ENCODE data around the gene CLEC16A.

CLEC16A gene

DNA sequence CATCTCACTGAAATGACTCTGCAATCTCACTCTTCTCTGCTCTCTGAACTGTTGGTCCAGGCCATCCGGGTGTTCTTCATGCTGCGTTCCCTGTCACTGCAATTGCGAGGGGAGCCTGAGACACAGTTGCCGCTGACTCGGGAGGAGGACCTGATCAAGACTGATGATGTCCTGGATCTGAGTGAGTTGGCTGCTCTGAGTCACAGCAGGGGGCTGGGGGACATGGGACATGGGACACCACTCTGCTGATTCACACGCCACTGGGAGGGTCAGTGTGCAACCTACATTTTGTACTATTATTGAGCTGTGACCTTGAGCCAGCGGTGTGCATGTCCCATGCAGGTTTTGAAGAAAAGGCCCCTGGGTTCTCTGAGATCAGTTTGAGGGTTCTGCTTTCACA lies 116.5 kb downstream of the CLEC16A start:
- DNase-seq (ENCODE audit: low spot score) = no peak

- no peak for DNase-seq (ENCODE audit: low spot score)
These were observed 117.4 kb downstream of the CLEC16A start for GRCh38 chr16:11061629-11062270.

DNA sequence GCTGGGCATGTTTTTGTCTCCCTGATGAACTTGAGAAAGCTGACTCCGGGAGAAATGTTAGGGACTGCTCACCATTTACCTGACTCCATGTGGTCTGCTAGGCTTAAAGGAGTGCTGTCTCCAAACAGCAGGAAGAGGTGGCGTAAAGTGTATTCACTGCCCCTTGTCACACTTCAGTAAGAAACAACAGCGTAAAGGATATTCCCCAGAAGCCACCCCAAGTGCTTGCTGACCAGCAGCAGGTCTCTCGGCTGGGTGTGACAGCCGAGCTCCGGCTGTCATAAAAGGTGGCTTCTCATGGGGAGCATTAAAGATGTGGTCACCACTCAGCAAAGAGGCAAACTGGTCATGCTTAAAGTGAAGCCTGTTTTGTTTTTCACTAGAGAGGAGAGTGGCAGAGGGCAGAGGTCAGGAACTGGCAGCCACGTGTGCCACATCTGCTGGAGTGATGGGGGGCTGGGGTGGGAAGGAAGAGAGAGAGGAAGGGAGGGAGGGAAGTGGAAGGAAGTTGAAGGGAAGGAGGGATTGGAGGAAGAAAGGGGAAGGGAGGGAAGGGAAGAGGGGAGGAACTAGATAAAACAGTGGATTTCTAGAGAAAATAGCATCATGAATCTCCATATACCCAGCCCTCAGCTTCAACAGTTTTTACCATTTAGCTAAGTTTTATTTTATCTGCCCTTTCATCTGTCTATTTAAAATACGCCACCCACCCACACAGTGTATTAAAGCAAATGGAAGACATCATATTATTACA lies 119.3 kb downstream of the CLEC16A start:
- DNase-seq (ENCODE audit: low spot score) = no peak

DNA sequence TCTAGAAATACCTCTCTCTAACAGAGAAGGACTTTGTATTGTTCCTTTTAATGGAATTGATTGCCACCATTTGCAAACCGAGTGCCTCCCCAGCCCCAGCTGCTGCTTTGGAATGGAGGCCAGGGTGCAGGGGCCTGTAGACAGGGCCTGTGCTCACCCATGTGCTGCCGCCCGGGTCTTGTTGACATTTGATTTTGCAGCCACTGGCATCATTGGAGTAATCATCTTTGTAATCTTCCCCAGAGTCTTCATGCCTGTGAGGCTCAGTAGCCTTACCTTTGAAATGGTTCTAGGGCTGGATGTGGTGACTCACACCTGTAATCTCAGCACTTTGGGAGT lies 119.8 kb downstream of the CLEC16A start:
- no peak for DNase-seq (ENCODE audit: low spot score)

- no peak for DNase-seq (ENCODE audit: low spot score)
These were observed 120.5 kb downstream of the CLEC16A start for GRCh38 chr16:11064851-11065250.

GRCh38 chr16:11066261-11066870 lies 122.0 kb downstream of the CLEC16A start:
- no peak for DNase-seq (ENCODE audit: low spot score)

DNA sequence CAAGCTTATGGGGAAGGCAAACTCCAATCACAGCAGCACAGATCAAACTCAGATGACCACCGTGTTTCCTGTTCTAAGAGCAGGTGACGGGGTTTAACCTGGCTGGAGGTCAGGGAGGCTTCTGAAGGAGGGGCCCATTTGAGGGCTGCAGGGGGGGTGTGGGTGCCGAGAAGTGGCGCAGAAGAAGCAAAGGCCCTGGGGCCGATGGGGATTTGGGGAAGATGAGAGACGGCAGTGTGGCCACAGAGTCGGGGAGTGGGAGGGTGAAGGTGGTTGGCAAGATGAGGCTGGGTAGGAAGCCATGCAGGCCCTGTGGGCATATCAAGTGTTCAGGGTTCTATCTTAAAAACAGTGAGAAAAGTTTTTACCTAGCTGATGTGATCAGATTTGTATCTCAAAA lies 122.9 kb downstream of the CLEC16A start:
- DNase-seq (ENCODE audit: low spot score) = no peak

- no peak for DNase-seq (ENCODE audit: low spot score)
These were observed 123.4 kb downstream of the CLEC16A start for GRCh38 chr16:11067697-11068141.

GRCh38 chr16:11071829-11072228 lies 127.5 kb downstream of the CLEC16A start:
- DNase-seq (ENCODE audit: low spot score) = no peak

- DNase-seq (ENCODE audit: low spot score) = no peak
These were observed 128.2 kb downstream of the CLEC16A start for GRCh38 chr16:11072420-11073153.

- DNase-seq (ENCODE audit: low spot score) = no peak
These were observed 129.1 kb downstream of the CLEC16A start for GRCh38 chr16:11073407-11073999.

DNA sequence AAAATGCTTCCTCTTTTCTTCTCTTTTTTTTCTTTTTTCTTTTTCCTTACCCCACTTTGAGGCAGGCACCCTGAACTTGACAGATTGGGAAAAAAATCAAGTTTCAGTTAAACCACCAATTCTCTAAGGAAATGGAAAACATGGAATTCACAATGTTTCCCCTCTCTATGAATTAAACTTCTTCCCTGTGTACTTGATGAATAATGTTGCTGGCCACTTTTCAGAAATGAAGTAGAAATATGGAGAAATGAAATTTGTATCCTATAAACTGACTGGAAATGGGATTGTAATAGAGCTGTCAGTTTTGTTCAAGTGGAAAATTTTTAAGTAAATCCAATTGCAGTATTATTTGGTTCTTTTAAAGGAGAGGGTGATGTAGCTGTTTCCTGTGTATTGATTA lies 129.8 kb downstream of the CLEC16A start:
- no peak for DNase-seq (ENCODE audit: low spot score)

GRCh38 chr16:11075163-11075562 lies 130.8 kb downstream of the CLEC16A start:
- no peak for DNase-seq (ENCODE audit: low spot score)

DNA sequence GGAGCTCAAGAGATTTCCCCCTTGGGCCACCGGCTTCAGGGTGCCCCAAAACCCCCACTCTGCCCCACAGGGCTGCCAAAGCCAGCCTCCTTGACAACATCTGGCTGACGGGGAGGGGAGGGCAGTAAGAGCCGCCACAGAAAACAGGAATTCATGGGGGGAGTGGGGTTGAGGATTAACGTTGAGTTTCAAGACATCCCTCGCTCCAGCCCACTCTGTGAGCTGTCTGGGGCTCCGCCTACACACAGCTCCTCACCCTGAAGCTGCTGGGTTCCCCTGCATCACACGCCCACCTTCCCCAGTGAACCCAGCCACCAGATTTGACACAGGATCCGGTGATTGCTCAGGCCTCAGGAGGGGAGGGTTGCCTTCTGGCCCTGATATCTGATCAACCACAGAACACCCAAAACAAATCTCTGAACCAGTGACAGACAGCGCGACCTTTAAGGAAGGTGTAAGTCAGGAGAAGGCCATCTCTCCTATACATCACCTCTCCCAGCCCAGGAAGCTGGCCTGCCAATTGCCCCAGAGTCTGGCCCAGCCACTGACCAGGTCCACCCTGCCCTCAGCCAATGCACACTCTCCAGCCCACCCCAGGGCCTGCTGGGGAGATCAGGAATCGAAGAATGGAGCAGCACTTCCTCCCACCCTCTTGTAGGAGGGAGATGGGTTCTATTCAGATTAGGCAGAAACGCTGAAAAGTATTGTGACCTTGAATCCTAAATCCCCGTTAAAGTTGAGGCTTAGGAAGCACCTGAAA lies 132.1 kb downstream of the CLEC16A start:
- DNase-seq (ENCODE audit: low spot score) = no peak

GRCh38 chr16:11078812-11079459 lies 134.6 kb downstream of the CLEC16A start:
- DNase-seq (ENCODE audit: low spot score) = no peak

GRCh38 chr16:11079652-11080187 lies 135.4 kb downstream of the CLEC16A start:
- DNase-seq (ENCODE audit: low spot score) = no peak

DNA sequence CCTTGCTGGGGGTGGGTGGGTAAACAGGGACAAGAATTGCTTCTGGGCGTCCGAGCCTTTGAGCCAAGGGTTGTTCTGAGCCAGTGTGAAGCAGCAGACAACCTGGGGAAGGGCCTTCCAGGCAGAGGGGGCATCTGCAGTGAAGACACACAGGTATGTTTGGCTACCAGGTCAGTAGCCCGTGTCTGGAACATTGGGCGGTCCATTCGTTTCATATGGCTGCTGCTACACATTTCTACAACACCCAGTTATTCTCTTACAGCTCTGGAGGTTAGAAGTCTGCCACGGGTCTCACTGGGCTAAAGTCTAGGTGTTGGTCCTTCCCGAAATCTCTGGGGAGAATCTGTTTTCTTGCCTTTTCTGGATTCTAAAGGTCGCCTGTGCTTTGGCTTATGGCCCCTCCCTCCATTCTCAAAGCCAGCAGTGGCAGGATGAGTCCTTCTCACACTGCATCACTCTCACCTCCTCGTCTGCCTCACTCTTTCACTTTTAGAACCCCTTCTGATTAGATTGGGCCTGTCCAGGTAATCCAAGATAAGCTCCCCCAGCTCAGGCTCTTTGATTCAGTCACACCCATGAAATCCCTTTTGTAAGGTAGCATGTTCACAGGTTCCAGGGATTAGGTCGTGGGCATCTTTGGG lies 136.1 kb downstream of the CLEC16A start:
- no peak for DNase-seq (ENCODE audit: low spot score)

- DNase-seq (ENCODE audit: low spot score) = no peak
These were observed 136.8 kb downstream of the CLEC16A start for GRCh38 chr16:11080999-11081630.

- no peak for DNase-seq (ENCODE audit: low spot score)
These were observed 137.9 kb downstream of the CLEC16A start for GRCh38 chr16:11082108-11082859.
